Choroid plexus epithelial cell (primary cell): Measurements from ENCODE around the gene MGMT.

Source experiments
- DNase-seq: peaks from one replicate; pipeline ENCODE4 v3.0.0-alpha.2; 2010; ENCODE audit warnings: low read depth
- H3K4me3 ChIP-seq: 2 replicates; pipeline ENCODE4 v1.5.1; 2011; ENCODE audit warnings: low read depth, mild to moderate bottlenecking, control low read depth, low read length, moderate library complexity
- CTCF ChIP-seq: conservative IDR thresholded peaks from 2 replicates; pipeline ENCODE4 v1.5.1; 2011; ENCODE audit warnings: low read depth, mild to moderate bottlenecking, control low read depth, inconsistent platforms, low read length, moderate library complexity

Gene MGMT

DNA sequence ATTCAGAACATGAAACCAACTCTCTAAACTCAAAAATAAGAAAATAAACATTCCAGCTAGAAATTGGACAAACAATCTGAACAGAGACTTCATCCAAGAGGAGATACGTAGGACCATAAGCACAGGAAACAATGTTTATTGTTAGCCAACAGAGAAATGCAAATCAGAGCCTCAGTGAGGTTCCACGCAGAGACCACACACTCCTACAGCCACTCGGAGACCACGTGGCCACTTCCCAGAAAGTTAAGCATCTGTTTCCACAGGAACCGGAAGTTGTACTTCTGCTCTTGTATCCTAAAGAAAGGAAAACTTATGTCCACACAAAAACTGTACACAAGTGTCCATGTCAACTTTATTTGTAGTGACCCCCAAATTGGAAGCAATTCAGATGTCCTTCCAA is 214.8 kb downstream of the MGMT start:
- TF ChIP-seq CTCF: no peak
- peak; percentile 3 for DNase-seq
- H3K4me3 ChIP-seq: no peak overlapping the region

DNA sequence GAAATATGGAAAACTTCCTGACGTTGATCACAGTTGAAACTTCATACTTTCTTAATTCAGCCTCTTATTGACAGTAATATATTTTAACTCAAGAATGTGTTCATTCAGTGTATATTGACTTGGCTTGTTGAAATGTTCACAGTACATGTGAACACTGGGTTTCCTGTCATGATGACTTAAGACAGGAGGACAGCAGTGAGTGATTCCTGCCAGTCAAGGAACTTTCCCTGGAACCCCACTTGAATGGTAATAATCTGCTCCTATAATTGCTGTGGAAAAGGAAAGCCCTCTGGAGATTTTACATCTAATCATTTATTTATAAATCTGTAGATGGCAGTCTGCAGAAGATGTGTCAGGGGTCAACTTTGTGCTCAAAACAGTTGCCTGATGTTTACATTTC is 216.5 kb downstream of the MGMT start:
- DNase-seq: no peak
- H3K4me3 ChIP-seq: no peak overlapping the region
- TF ChIP-seq CTCF: no peak

- no peak for TF ChIP-seq CTCF
- no peak overlapping the region for H3K4me3 ChIP-seq
- DNase-seq: no peak
Measured at GRCh38 chr10:129683920-129684319, 216.9 kb downstream of the MGMT start.

- TF ChIP-seq CTCF: no peak
- H3K4me3 ChIP-seq: no peak overlapping the region
Measured at GRCh38 chr10:129685271-129685670, 218.2 kb downstream of the MGMT start.

GRCh38 chr10:129689671-129690071 is 222.6 kb downstream of the MGMT start:
- no peak for TF ChIP-seq CTCF
- H3K4me3 ChIP-seq: no peak overlapping the region
- DNase-seq: no peak

More at GRCh38 chr10:129685271-129685670, 218.2 kb downstream of the MGMT start:
- DNase-seq: no peak

DNA sequence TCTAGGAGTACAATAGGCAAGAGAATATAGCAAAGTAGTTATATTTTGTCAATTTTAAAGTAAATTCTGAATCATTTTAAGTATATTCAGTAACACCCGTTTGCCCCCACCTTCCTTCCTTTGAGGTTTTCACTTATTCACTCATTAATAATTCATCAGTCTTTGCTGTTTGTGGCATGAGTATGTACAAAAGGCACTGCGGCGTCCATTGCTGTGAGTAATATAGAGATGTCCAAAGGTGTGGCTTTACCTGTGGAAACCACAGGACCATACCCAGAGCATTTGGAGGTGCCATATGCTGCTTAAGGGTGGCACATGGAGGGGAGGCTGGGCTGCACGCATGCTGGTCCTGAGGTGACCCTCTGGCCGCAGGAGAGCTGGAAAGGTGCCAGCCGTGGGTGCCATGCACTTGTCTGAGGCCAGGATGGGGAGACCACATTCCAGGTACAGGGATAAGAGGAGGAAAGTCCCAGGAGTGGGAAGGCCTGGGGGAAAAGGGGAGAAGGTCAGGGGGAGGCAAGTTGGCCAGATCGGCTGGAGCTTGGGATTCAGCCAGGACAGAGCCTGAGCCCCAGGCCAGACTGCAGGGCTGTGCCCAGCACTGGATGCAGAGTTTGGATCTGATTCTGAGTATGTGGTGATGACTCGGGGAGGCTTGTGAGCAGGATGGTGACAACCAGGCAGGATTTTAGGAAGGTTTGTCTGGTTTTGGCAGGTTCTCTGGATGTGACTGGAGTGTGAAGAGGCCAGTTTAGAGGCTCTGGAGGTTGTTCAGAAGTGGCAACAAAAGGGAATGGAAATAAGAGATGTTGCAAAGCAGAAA is 223.4 kb downstream of the MGMT start:
- no peak for TF ChIP-seq CTCF
- DNase-seq: no peak
- no peak overlapping the region for H3K4me3 ChIP-seq

DNA sequence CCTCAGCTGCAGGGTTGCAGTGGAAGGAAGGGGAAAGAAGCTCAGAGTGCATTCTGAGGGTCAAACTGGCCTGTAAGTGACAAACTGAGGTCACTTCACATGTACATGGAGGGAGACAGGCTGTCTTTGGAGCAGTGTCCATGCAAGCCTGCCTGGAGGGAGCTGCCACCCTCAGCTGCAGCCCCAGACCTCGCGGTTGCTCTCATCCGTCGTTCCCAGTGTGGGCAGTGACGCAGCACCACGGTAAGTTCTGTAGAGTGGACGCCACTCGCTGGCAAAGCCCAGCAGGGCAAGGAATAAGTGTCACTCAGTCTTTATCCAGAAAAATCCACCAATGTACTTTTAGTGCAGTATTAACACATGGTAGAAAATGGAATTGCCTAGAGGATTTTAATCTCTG is 225.7 kb downstream of the MGMT start:
- no peak for TF ChIP-seq CTCF
- H3K4me3 ChIP-seq: no peak overlapping the region
- DNase-seq: no peak
